GM10248 (cell line): ENCODE measurements around the gene DPH2.

Experiments used
- CTCF ChIA-PET: fragments of 300-600 bp; sonication (Branson Sonifier 250); formaldehyde crosslinking; extraction: SDS; loops from one replicate; lab custom pipeline; 2021; ENCODE audit warnings: antibody characterized with exemption; lab: Yijun Ruan, JAX
- POLR2A ChIA-PET: fragments of 350-650 bp; sonication (Branson Sonifier 250); formaldehyde crosslinking; extraction: SDS; loops from one replicate; lab custom pipeline; 2020; ENCODE audit warnings: antibody characterized with exemption; lab: Yijun Ruan, JAX
- DNase-seq: peaks from one replicate; pipeline ENCODE4 v3.0.0; 2012; ENCODE audit errors: extremely low spot score
- CTCF ChIP-seq: IDR thresholded peaks from 2 replicates; pipeline ENCODE4 v1.5.1; 2012; ENCODE audit warnings: mild to moderate bottlenecking, low read depth; ENCODE audit errors: extremely low read depth, missing control alignments, control extremely low read depth

The DPH2 gene

GRCh38 chr1:43931711-43932660 lies 37.8 kb upstream of the DPH2 start:
- CTCF ChIA-PET: interaction anchor here (1.1 to 10.1 kb wide), 7 partner anchors 7 to 411 kb away, joined by 3 to 526 read pairs (median 30); partner anchors contain the start of gene IPO13
- POLR2A ChIA-PET: no interaction called here
- no peak for DNase-seq
- TF ChIP-seq CTCF: no peak

GRCh38 chr1:43932786-43933385 lies 36.9 kb upstream of the DPH2 start:
- CTCF ChIA-PET: interaction anchor here (1.1 to 10.1 kb wide), 17 partner anchors 8 to 639 kb away, joined by 3 to 526 read pairs (median 26); partner anchors contain the start of genes DPH2 and IPO13
- no peak for TF ChIP-seq CTCF
- POLR2A ChIA-PET: no interaction called here
- no peak for DNase-seq

DNA sequence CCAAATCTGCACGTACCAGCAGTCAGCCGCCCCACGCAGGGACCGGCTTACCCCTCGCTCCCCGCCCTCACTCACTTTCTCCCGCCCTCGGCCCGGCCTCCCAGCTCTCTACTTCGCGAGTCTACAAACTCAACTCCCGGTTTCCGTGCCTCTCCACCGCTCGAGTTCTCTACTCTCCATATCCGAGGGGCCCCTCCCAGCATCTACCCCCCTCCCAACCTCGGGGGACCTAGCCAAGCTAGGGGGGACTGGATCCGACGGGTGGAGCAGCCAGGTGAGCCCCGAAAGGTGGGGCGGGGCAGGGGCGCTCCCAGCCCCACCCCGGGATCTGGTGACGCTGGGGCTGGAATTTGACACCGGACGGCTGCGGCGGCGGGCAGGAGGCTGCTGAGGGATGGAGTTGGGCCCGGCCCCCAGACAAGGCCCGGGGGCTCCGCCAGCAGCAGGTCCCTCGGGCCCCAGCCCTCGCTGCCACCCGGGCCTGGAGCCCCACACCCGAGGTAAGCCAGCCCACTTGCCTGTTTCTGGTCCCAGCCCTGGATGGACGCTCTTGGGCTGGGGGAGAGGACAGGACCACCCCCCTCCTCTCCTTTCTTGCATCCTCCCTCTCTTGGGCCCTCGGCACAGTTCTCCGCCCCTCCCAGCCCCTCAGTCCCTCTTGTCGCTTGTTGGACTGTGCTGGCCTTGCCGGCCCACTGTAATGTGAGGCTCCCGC lies 36.3 kb upstream of the DPH2 start, which contains the start of gene ARTN:
ARTN (plus strand) TSS at position 416 of the 715 bp plus-strand sequence. CDS start 1,856 bp downstream, outside the sequence.
- ChIA-PET CTCF (interaction anchor here (0.8 to 10.1 kb wide), 63 partner anchors 9 to 727 kb away, joined by 3 to 526 read pairs (median 11); partner anchors contain the start of genes CCDC24, DPH2, IPO13 and KDM4A), POLR2A (interaction anchor here (2.0 kb wide), 1 partner anchor 170 kb away, joined by 7 read pairs; no protein-coding TSS in a partner anchor)
- peak; percentile 36 for DNase-seq
- TF ChIP-seq CTCF: no peak

- POLR2A ChIA-PET: interaction anchor here (0.7 to 2.0 kb wide), 4 partner anchors 169 to 284 kb away, joined by 3 to 7 read pairs (median 4); partner anchors contain the start of gene KDM4A
- CTCF ChIA-PET: interaction anchor here (0.7 to 10.1 kb wide), 120 partner anchors 9 to 728 kb away, joined by 3 to 526 read pairs (median 6); partner anchors contain the start of genes ATP6V0B, CCDC24, DPH2 and HYI
- peak; percentile 90 for DNase-seq
- peak; percentile 92 for TF ChIP-seq CTCF
These were observed 35.5 kb upstream of the DPH2 start for GRCh38 chr1:43934101-43934985.

DNA sequence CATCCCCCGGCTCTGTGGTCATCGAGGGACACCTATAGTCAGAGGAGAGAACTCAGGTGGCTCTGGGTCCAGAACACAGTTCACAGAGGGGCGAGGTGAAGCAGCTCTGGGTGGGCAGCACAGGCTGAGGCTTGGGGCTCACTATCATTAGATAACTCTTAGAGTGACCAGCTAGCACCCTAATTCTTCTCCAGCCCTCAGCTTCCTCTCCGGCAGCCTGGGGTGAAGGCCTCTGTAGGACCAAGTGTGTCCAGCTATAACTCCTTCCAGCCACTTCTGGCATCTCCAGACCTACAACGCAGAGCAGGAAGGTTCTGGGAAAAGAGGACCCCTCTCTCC lies 34.9 kb upstream of the DPH2 start:
- ChIA-PET POLR2A (interaction anchor here (0.7 to 2.0 kb wide), 4 partner anchors 169 to 285 kb away, joined by 3 to 7 read pairs (median 4); partner anchors contain the start of gene KDM4A), CTCF (interaction anchor here (0.7 to 10.1 kb wide), 112 partner anchors 10 to 716 kb away, joined by 3 to 526 read pairs (median 6); partner anchors contain the start of genes ATP6V0B, CCDC24, DPH2 and HYI)
- TF ChIP-seq CTCF: no peak
- no peak for DNase-seq
